RKO (cell line): ENCODE data around the gene TOX2.

Source experiments
- DNase-seq: peaks from one replicate; pipeline ENCODE4 v3.0.0-alpha.2; 2016; ENCODE audit warnings: low spot score

Gene TOX2

GRCh38 chr20:44018942-44019637 lies 104.4 kb downstream of the TOX2 start:
- no peak for DNase-seq

- DNase-seq: peak; percentile 31
Measured at GRCh38 chr20:44019638-44020335, 105.1 kb downstream of the TOX2 start.

- no peak for DNase-seq
Measured at GRCh38 chr20:44020406-44021148, 105.9 kb downstream of the TOX2 start.

- DNase-seq: no peak
Measured at GRCh38 chr20:44021186-44021585, 106.5 kb downstream of the TOX2 start.

GRCh38 chr20:44021900-44022299 lies 107.2 kb downstream of the TOX2 start:
- no peak for DNase-seq

GRCh38 chr20:44022464-44022863 lies 107.8 kb downstream of the TOX2 start:
- DNase-seq: no peak

GRCh38 chr20:44023515-44024371 lies 109.1 kb downstream of the TOX2 start:
- no peak for DNase-seq

GRCh38 chr20:44024820-44025580 lies 110.3 kb downstream of the TOX2 start:
- no peak for DNase-seq

GRCh38 chr20:44025756-44026155 lies 111.1 kb downstream of the TOX2 start:
- no peak for DNase-seq

GRCh38 chr20:44026647-44027342 lies 112.1 kb downstream of the TOX2 start:
- no peak for DNase-seq

- no peak for DNase-seq
Measured at GRCh38 chr20:44027343-44028002, 112.8 kb downstream of the TOX2 start.

- DNase-seq: no peak
Measured at GRCh38 chr20:44028003-44028730, 113.5 kb downstream of the TOX2 start.

GRCh38 chr20:44028868-44029847 lies 114.5 kb downstream of the TOX2 start:
- DNase-seq: no peak

GRCh38 chr20:44029848-44030230 lies 115.2 kb downstream of the TOX2 start:
- DNase-seq: no peak

- DNase-seq: no peak
Measured at GRCh38 chr20:44030394-44030793, 115.7 kb downstream of the TOX2 start.

GRCh38 chr20:44031001-44031574 lies 116.4 kb downstream of the TOX2 start:
- no peak for DNase-seq

- DNase-seq: no peak
Measured at GRCh38 chr20:44031781-44032582, 117.3 kb downstream of the TOX2 start.
